ENCODE data around the gene ITSN1.

DNA sequence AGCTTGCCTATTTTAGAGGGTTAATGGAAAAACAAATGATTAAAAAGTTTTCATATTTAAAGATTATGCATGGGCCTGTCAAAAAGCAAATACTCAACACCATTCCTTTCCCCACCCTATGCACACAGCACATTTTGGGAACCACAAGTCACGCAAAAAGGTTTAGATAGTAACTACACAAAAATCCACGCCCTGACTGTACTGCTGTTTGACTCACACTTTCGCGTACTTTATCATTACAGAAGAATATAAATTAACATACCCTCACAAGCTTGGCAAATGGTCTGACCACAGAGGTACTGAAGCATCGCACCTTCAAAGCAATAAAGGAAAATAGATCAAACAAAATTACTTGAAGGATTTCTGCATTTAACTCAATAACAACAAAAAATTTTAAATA, 271.9 kb downstream of the ITSN1 start:
- TF ChIP-seq RAD21 (conservative IDR thresholded peaks at IDR 0.05) (no peak), POLR2AphosphoS5 (IDR thresholded peaks at IDR 0.05) (no peak)
